Skeletal muscle cell (primary cell): ENCODE results near the gene KCNJ12.
"Not testable (repeated sequence)": the region's sequence is repeated elsewhere in the genome, so short reads cannot be mapped to it uniquely, and the experiment has no call there.

Experiments
- DNase-seq: peaks from one replicate; pipeline ENCODE4 v3.0.0-alpha.2; 2010; ENCODE audit warnings: low read depth
- H3K4me3 ChIP-seq: 2 replicates; pipeline ENCODE4 v1.5.1; 2011; ENCODE audit warnings: low read depth, mild to moderate bottlenecking, control low read depth, low read length, moderate library complexity

The KCNJ12 gene

DNA sequence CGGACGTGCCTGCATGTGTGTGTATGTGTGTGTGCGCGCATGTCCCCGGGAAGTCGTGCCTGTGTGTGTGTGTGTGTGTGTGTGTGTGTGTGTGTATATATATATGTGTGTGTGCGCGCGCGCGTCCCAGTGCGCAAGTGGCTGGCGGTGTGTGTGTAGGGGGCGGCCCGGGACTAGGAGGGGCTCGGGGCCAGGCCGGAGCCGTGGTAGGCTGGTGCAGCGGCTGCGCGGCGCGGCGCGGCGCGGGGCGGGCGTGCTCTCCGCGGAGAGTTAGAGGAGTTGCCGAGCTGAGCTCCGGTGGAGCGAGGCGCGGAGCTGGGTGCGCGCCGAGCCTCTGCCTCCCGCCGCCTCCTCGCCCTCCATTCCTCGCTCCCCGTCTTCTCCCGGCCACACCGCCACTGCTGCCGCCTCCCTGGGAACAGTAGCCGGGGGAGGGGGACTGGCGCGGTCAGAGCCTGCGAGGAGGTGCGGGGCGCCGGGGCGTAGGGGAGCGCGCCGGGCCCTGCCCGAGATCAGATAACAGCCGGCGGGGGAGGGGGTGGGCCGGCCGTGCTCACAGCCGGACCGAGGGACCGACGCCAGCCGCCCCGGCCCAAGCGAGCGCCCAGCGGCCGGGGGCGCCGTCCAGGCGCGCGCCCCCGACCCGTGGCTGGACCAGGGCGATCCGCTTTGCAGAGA is at the start of gene KCNJ12:
TSS of gene KCNJ12 (plus strand) at position 277 of the 678 bp plus-strand sequence. CDS start 38,986 bp downstream, outside the sequence.
- DNase-seq, result no peak
- peak within 1 kb of the TSS; percentile 46 for H3K4me3 ChIP-seq

DNA sequence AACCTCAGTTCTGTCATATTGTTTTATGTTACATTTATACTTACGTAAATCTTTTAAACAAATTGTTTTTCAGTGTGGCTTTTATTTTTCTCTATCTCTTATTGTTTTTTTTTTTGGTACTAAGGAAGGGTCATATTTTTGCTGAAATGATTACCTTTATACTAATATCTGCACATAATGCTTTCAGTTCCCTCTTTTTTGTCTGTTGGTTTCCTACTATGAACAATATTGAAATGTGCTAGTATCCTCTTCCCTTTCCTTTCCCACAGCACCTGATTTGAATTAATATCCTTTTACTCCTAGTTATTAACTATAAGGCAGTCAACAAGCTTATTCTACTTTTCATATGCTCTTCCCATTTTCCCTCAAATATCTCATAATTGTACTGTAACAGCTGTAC is 48.2 kb upstream of the KCNJ12 start:
- H3K4me3 ChIP-seq, DNase-seq: not testable (repeated sequence)

DNA sequence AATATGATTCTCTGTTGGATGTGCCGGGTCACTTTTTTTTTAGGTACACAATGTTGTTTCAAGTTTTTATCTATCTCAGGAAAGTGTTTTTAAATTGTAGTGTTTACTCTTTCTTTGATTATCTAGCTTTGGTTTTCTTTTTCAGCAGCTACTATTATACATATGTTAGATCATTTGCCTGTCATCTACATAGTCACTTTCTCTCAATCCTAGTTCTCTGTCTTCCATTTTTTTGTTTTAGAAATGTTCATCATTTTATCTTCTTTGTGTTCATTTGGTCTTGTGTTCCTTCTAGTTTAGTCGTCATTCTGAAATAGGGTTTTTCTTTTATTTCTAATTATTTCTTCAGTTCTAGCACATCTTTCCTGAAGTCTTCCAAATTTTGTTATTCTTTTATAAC is 47.4 kb upstream of the KCNJ12 start:
- not testable (repeated sequence) for DNase-seq, H3K4me3 ChIP-seq

DNA sequence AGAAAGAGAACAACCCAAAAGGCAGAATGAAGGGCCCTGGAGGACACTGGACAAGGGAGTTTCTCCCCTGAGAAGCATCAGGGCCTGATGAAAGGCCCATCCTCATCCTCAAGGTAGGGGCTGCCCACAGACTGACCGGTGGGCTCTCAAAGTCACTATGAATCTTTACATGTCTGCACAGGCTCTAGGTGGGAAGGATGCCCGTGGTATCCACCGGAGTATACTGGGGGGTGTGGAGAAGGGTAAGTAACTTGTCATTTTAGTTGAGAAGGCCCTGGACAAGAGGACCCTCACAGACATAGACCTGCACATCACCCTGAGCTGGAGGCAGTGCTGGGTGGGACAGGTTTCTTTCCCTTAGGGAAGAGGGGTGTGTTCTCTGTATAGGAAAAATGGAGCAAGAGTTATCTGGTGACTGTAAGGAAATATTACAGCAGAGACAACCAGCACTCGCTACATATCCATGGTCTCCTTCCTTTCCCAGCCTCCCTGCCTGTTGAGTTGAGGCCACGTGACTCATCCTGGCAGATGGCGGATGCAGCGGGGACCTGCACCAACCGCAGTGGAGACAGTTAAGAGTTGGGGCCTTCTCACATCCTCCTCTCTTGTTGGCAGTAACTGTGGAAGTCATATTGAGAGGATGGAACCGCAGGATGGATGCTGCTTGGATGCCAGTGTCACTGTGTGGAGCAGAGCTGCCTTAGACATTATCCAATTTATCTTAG is 45.6 kb upstream of the KCNJ12 start:
- no peak overlapping the region for H3K4me3 ChIP-seq
- DNase-seq, result no peak

DNA sequence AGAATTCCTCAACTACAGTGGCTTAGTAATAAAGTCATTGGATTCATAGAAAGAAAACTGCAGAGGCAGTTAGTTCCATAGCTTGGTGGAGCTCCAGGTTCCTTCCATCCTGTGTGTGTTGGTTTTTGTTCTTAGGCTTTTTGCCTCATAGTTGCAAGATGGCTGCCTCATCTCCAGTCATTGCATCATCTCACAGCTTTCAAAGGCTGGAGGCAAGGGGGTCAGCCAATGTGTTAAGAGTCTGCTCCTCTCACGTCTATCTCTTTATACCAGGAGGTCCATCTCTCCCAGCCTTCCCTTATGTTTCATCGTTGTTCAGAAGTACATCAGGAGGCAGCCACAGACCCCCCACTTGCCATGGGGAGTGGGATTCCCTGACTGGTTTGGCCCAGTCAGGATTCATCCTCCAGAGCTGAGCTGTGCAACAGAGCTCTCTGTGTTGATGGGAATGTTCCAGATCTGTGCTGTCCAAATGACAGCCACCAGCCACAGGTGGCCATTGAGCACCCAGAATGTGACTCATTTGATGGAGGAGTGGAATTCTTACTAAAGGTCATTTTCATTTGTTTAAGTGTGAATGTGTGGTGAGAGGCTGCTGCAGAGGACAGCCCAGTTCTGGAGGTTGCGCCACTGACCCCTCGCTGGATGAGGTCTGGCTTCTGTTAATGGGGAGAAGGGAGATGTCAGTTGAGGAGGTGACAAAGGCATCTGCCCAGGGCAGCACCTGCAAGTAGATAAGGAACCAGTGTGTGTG is 39.4 kb upstream of the KCNJ12 start:
- H3K4me3 ChIP-seq, DNase-seq: not testable (repeated sequence)

DNA sequence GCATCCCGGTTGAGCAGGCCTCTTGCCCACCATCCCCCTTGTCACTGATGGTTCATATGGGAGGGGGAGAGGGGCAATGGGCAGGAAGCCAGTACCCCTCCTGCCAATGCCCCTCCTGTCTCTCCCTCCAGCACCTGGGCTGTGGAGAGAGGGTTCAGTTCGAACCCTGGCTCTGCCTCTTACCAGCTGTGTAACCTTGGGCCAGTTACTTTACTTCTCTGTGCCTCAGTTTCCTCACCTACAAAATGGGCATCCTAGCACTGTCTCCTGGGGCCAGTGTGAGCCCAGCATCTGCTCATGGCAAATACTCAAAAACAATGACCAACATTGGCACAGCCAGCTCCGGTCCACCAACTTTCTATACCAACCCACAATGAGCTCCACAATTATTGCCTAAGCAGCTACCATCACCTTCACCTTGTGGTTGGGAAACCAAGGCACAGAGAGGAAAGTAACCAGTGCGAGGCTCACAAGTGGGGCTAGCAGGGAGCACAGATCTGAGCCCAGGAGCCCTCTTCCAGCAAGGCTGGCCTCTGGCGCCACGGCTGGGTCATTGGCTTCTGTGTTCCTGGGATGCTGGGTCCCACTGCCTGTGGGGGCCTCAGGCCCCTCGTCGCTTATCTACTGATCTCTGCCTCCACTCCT is 38.1 kb upstream of the KCNJ12 start:
- DNase-seq, H3K4me3 ChIP-seq: not testable (repeated sequence)

DNA sequence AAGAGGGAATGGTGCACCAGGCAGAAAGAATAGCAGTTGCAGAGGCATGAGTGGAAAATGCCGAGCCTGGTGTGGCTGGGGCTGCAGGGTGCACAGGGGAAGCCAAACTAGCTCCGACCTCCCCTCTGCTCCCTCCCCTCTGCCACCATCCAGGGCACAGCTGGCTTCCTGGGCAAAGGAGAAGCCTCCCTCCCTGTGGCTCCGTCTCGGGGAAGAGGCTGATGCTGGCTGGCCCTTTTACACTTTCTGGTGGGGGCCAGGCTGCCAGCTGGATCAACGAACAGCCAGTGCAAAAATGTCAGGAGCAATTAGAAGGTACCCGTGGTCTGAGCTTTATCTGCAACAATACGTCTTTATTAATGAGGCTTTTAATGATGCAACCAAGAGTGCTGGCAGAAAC is 37.1 kb upstream of the KCNJ12 start:
- no peak for DNase-seq
- no peak overlapping the region for H3K4me3 ChIP-seq

DNA sequence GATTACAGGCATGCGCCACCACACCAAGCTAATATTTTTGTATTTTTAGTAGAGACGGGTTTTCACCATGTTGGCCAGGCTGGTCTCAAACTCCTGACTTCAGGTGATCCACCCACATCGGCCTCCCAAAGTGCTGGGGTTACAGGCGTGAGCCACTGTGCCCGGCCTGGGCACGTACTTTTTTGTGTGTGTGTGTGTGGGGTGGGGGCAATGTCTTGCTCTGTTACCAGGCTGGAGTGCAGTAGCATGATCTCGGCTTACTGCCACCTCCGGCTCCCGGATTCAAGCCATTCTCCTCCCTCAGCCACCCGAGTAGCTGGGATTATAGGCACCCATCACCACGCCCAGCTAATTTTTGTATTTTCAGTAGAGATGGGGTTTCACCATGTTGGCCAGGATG is 36.6 kb upstream of the KCNJ12 start:
- H3K4me3 ChIP-seq, DNase-seq: not testable (repeated sequence)

DNA sequence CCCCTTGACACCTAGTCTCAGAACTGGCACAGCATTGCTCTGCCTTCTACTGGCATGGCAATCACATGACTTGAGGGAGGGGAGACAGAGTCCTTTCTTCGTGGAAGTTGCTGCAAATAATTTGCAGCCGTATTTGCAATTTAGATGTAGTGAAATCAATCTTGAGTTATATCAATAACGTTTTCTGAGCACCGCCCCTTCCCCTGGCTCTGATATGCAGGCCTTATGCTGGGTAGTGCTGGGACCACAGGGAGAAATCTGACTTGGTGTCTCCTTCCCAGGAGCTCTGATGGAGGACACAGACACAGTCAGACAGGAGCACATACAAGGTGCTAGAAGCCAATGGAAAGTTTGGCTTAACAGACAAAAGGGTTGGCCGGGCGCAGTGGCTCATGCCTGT is 35.8 kb upstream of the KCNJ12 start:
- not testable (repeated sequence) for H3K4me3 ChIP-seq, DNase-seq

DNA sequence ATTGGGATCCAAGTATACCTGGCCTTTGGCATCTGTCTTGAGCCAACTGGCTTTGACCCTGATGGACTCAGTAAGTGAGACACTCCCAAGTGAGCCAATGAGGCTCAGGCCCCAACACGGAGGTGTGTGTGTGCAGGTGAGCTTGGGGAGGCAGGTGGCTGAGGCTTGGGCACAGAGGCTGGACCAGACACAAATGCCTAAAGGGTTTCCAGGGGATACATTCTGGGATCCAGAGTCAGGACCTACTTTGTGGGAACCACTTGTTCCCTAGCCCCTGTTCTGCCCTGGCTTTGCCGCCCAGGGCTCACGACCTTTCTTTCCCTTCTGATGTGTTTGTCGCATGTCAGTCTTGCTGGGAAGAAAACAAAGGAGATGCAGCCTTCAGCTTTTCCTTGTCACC is 34.9 kb upstream of the KCNJ12 start:
- H3K4me3 ChIP-seq, DNase-seq: not testable (repeated sequence)

DNA sequence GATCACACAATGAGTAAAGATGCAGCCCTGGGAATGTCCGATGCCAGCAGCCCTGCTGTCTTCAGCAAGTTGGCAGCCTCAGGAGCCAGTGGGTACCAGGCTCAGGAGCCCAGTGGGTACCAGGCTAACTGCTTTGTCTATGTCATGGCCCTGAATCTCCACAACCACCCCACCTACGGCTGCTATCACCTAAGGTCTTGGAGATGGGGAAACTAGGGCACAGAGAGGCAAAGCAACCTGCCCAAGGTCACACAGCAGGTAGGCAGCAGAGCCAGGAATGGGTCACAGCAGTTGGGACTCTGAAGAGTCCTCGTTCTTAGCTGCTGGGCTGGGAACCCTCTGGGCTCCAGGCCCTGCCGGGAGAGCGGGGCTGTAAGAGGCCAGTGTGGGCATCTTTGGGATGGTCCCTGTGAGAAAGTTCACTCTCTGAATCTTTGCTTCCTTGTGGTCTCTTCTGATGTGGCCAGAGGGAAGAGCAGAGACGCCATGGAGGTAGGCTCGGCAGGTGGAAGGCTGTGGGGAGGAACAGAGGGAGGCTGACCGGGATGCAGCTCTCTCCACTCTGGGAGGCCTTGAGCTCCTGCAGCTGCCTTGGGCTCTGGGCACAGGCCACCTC is 34.1 kb upstream of the KCNJ12 start:
- not testable (repeated sequence) for H3K4me3 ChIP-seq, DNase-seq

DNA sequence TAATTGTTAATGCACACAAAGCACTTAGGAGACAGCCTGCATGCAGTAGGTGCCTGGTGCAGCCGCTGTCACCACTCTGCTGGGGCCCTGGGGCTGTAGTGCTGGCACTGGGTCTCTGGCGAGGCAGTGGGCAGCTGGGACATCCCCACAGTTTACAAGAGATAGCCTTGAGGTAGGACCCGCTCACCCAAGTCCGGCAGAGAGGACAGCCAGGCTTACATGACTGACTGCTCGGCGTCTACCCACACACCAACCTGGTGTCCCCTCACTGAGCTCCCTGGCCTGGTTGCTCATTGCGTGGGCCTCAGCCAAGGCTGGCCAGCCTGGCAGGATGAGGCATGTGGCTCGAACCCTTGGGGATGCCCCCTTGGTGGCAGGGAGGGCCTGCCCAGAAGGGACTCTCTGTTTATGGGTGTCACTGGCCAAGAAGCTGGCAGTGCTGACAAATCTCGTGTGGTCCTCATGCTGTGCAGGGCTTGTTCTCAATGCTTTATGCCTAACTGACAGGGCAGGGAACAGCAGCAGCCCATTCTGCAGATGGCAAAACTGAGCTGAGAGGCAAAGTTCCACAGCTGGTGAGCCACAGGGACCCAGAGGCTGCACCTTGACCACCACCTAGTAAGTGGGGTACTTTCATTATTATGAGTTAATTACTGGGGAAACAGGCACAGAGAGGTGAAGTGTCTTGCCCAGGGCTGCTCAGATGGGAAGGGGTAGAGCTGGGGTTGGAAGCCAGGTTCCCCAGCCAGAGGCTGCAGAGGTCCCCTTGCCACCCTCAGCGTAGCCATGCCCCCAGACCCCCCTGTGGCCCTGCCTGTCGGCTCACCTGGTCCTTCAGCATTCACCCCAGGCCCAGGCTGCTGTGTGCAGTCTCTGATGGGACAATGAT is 32.9 kb upstream of the KCNJ12 start:
- H3K4me3 ChIP-seq, DNase-seq: not testable (repeated sequence)

DNA sequence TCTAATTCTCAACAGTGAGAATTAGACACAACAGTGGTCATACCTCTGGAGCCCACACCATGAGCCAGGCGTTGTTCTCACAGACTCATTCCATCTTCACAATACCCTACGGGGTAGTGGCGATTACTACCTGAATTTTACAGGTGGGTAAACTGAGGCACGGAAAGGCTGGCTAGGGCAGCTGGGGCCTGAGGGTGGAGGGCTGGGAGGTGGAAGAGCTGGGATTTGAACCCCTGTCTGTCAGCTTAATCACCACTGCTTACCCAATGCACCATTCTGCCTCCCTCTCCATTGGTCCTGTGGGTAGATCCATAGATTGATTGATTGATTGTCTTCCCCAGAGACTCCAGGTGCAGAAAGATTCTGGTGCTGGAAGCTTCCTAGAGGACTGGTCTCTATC is 31.4 kb upstream of the KCNJ12 start:
- not testable (repeated sequence) for DNase-seq, H3K4me3 ChIP-seq

DNA sequence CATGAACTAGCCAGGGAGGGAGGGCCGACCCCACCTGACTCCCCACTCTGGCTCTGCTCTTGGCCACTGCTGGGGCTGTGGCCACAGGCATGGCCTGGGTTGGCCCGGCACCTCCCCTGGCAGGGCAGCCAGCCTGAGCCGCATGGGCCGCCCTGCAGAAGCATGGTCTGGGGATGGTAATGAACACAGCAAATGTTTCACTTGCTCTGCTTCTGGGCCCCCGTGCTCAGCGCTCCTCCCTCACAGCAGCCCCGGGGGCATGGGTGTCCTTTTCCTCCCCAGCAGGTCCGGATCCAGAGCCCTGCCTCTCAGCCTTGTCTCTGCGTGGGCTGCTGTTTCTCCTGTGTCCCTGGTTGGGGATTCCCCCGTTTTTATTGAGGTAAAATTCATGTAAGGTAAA is 30.9 kb upstream of the KCNJ12 start:
- DNase-seq, result no peak
- H3K4me3 ChIP-seq, result no peak overlapping the region

DNA sequence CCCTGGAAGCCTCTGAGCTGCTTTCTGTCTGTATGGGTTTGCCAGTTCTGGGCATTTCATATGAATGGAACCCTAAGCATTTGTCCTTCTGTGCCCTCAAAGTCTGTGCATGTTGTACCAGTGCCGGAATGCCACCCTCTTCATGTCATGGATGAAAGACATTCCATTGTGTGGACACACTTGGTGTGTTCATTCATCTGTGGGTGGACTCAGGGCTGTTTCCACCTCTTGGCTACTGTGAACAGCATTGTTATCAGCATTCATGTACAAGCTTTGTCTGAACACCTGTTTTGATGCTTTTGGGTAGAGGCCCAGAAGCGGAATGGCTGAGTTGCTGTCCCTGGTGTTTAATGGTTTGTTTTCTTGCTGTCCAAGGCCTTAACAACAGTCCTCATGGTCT is 30.1 kb upstream of the KCNJ12 start:
- not testable (repeated sequence) for DNase-seq

DNA sequence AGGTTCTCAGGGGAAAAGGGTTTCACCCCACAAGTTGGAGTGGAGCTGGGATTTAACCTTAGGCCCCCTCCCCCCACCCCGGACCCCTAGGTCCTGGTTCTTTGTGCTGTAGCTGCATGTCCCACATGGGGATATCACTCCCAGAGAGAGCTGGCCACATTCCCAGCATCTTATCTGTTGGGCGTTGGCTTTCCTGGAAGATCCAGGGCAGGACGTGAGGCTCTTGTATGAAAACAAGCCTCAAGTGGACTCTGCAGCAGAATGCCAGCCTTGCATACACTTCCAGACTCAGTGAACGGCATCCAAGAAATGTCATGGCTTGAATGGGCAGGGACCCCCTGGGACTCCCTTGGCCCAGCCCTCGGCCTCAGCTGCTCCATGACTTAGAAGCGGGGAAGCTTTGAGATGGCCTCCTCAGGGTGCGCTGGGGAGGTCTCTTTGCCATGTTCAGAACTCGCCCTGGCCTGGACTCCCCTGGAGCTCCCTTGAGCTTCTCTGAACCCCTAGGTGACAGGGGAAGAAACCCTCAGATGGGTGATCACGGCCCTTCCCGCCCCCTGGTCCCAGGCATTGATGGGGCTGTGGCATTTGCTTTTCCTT is 29.4 kb upstream of the KCNJ12 start:
- not testable (repeated sequence) for H3K4me3 ChIP-seq, DNase-seq

More for the DNA sequence above, 30.1 kb upstream of the KCNJ12 start:
- not testable (repeated sequence) for H3K4me3 ChIP-seq

DNA sequence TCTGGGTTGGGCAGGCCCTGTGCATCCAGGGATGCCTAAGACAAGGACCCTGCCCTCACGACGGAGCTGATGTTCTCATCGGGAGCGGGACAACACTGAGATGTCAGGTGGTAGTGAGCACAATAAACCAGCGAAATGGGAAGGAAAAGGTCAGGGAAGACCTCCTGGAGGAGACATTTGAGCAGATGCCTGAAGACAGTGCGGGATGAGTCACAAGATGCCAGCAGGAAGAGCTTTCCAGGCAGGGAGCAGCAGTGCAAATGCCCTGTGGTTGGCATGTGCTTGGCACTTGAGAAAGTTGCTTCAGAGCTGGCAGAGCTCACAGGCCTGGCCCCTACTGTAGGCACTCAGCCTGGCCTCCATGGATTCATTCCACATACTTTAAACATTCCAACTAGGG is 28.5 kb upstream of the KCNJ12 start:
- not testable (repeated sequence) for H3K4me3 ChIP-seq, DNase-seq
